PC-3 (cell line): Measurements from ENCODE around the gene KCNN1.

Experiments
- EZH2 ChIP-seq: fragments of 300-600 bp; sonication (generic); IDR thresholded peaks from one replicate; pipeline ENCODE4 v1.6.1; 2017; ENCODE audit warnings: antibody characterized with exemption, mild to moderate bottlenecking, low read length; ENCODE audit not compliant: unreplicated experiment
- TF ChIP-seq, protein P1 (sequence below): fragments of 300-600 bp; sonication (generic); conservative IDR thresholded peaks from 2 replicates; pipeline ENCODE4 v1.5.1; 2017; ENCODE audit warnings: antibody characterized with exemption, low read depth, mild to moderate bottlenecking, low read length

DNA sequence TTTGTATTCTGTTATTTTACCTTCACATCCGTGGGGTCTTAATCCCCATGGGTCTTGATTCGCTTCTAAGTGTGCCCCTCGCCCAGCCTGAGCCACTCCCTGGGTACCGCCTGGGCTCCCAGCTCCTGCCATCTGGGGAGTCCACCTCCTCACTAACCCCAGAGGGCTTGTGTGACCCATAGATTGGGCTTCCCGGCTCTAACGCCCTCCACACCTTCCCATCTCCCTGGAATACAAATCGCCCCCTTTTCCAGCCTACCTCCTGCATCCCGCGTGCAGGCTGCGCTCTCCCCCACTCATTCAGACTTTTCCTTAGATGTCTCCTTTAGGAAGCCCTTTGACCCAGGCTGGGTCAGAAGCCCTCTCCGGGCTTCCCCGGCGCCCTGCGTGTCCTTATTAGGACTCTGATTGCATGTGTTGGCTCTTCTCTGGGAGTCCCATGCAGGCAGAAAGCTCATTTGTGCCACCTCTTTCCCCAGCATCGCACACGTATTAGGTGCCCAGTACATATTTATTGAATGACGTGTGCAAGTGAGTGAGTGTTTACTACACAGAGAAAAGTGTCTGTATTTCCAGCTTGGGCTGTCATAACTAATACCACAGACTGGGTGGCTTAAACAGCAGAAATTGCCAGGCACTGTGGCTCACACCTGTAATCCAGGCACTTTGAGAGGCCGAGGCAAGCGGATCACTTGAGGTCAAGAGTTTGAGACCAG is 33.3 kb upstream of the KCNN1 start:
- TF ChIP-seq, protein P1, sequence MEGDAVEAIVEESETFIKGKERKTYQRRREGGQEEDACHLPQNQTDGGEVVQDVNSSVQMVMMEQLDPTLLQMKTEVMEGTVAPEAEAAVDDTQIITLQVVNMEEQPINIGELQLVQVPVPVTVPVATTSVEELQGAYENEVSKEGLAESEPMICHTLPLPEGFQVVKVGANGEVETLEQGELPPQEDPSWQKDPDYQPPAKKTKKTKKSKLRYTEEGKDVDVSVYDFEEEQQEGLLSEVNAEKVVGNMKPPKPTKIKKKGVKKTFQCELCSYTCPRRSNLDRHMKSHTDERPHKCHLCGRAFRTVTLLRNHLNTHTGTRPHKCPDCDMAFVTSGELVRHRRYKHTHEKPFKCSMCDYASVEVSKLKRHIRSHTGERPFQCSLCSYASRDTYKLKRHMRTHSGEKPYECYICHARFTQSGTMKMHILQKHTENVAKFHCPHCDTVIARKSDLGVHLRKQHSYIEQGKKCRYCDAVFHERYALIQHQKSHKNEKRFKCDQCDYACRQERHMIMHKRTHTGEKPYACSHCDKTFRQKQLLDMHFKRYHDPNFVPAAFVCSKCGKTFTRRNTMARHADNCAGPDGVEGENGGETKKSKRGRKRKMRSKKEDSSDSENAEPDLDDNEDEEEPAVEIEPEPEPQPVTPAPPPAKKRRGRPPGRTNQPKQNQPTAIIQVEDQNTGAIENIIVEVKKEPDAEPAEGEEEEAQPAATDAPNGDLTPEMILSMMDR: no peak
- no peak for TF ChIP-seq EZH2
